NCI-H2081 treated with DMSO at 0.1 percent for 48 hours (cell line): ENCODE data around the gene ITPR2.

Experiments
- DNase-seq: peaks from one replicate; lab custom pipeline; 2025; lab: John Stamatoyannopoulos, UW

Gene ITPR2

GRCh38 chr12:26513363-26514043 lies 319.5 kb downstream of the ITPR2 start:
- no peak for DNase-seq

GRCh38 chr12:26512213-26512612 lies 320.8 kb downstream of the ITPR2 start:
- DNase-seq = no peak

- DNase-seq = no peak
These were observed 322.7 kb downstream of the ITPR2 start for GRCh38 chr12:26510354-26510674.

- no peak for DNase-seq
These were observed 325.4 kb downstream of the ITPR2 start for GRCh38 chr12:26507613-26508012.

GRCh38 chr12:26499979-26500640 lies 332.9 kb downstream of the ITPR2 start:
- no peak for DNase-seq

- DNase-seq = no peak
These were observed 336.8 kb downstream of the ITPR2 start for GRCh38 chr12:26496170-26496569.

GRCh38 chr12:26493656-26494055 lies 339.3 kb downstream of the ITPR2 start:
- no peak for DNase-seq

- no peak for DNase-seq
These were observed 340.6 kb downstream of the ITPR2 start for GRCh38 chr12:26492406-26492805.

- DNase-seq = no peak
These were observed 343.1 kb downstream of the ITPR2 start for GRCh38 chr12:26489908-26490307.

GRCh38 chr12:26488351-26488750 lies 344.6 kb downstream of the ITPR2 start:
- no peak for DNase-seq

- no peak for DNase-seq
These were observed 359.7 kb downstream of the ITPR2 start for GRCh38 chr12:26473291-26473690.

GRCh38 chr12:26471560-26471959 lies 361.4 kb downstream of the ITPR2 start:
- DNase-seq = no peak

GRCh38 chr12:26469421-26470180 lies 363.4 kb downstream of the ITPR2 start:
- no peak for DNase-seq

GRCh38 chr12:26467351-26467750 lies 365.6 kb downstream of the ITPR2 start:
- no peak for DNase-seq

GRCh38 chr12:26466726-26467125 lies 366.3 kb downstream of the ITPR2 start:
- no peak for DNase-seq

GRCh38 chr12:26465419-26466097 lies 367.4 kb downstream of the ITPR2 start:
- no peak for DNase-seq

- no peak for DNase-seq
These were observed 371.2 kb downstream of the ITPR2 start for GRCh38 chr12:26461776-26462175.

- DNase-seq = no peak
These were observed 372.6 kb downstream of the ITPR2 start for GRCh38 chr12:26460361-26460760.

GRCh38 chr12:26455936-26456574 lies 376.9 kb downstream of the ITPR2 start:
- DNase-seq = no peak

- no peak for DNase-seq
These were observed 379.7 kb downstream of the ITPR2 start for GRCh38 chr12:26453246-26453645.

GRCh38 chr12:26452511-26452910 lies 380.5 kb downstream of the ITPR2 start:
- no peak for DNase-seq

GRCh38 chr12:26451763-26452162 lies 381.2 kb downstream of the ITPR2 start:
- DNase-seq = no peak
